GM18517 (cell line): ENCODE measurements around the gene CPNE8.
A peak's percentile ranks its signal among the peaks of the same experiment; 100 is the strongest.

Source experiments
- ATAC-seq: cut with Tn5 transposase; IDR thresholded peaks from one replicate; pipeline ENCODE4 v1.9.1; 2021; ENCODE audit warnings: mild to moderate bottlenecking, moderate library complexity; ENCODE audit not compliant: unreplicated experiment

CPNE8 gene

DNA sequence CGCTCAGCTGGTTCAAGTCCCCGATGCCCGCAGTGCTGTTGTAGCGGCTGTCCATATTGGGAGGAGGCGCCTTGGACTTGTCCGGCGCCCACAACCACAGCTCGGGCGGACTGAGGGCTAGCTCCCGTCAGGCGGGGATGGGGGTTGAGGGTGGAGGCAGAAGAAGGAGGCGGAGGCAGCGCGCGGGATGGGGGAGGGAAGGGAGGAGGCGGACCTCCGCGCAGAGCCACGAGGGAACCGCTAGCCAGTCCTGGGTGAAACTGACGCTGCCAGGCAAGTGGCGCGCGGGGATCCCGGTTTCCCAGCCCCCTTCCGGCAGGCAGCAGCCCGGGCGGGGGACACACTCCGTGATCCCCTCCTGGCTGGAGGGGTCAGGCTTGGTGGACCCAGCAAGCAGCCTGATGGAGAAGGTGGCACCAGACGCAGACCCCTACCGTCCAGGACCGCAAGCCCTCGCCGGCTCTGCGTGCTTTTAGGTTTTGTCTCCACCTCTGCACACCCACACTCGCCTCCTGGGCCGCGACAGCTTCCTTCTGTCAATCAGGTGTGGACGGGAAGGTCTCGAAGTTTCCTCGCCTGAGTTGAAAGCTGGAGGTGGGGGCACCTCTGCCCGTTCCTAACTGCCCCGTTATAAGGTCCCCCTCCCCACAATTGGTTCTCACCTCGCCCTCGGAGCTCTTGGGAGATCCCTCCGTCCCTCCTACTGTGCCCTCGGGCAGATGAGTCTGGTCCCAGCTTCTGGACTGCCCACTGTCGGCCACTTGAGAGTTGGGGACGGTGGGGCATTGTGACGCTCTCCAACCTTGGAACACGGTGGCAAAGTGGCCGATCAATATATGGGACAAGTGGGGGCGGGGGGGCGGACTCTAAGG, at the start of gene CPNE8:
Gene CPNE8, minus strand, starts transcription at position 112 of the 872 bp plus-strand sequence. Its CDS starts 57 bp downstream, at position 55.
- peak; percentile 46 for ATAC-seq

DNA sequence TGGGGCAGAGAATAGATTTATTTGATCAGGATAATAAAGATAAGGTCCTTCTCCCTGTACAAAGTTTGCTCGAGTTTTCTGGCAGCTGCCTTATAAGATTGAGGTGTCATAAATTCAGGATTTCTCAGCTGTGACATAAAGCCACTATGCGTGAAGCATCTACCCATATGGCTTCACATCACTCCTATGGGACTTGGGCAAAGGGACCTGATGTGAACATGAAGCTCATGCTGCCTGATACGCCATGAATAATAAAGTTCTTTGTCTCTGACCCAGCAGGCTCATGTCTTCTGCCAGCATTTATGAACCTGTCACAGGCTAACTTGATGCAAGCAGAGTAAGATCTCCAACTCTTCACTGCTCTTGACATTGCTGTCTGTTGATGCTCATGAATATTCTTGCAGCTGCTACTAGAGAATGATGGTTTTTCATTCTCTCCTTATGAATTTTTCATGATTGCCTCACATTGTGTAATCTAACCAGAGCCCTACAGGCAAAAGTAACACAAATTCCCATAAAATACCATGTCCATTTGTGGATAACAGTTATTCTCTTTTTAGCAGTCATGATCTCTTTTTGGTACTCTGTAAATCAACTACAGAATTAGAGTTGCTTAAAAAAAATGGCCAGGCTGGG, 49.0 kb upstream of the CPNE8 start:
- no peak for ATAC-seq

DNA sequence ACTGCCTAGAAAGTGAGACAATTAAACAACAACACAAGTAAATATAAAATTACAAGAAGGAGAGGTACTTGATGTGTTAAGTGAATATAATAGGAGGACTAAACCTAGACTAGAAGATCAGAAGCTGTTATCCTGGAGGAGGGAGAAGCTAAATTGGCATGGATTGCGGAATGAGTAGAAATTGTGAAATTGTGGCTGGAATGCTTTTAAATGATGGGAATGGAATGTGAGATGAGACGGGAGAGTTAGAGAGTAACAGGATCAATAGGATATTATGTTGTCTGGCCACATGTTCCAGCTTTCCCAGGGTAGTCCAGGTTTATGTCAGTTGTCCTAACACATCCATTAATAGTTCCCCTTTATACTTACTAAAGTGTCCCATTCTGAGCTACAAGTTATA, 44.0 kb upstream of the CPNE8 start:
- ATAC-seq, result no peak

GRCh38 chr12:38934686-38935085, 29.3 kb upstream of the CPNE8 start:
- no peak for ATAC-seq

- no peak for ATAC-seq
These were observed 28.7 kb upstream of the CPNE8 start for GRCh38 chr12:38934078-38934584.

- no peak for ATAC-seq
These were observed 26.9 kb upstream of the CPNE8 start for GRCh38 chr12:38932320-38932719.

DNA sequence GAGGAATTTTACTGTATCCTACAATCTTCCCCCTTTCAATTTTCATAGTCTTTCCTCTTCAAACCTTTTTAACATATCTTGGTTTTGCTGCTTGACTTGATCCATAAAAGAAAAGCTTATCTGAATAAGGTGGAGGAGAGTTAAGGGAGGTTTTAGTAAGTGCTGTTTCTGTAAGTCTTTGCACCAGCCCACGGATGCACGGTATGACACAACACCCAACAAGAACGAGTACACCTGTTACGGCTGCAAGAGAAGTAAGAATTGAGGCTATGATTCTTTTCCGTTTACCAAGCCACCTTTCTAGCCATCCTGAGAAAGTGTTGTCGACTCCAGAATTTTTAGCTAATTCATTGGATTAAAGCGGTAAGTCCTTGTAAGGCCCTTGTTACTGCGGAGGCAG, 26.1 kb upstream of the CPNE8 start:
- no peak for ATAC-seq

- ATAC-seq, result no peak
These were observed 25.6 kb upstream of the CPNE8 start for GRCh38 chr12:38930990-38931389.

GRCh38 chr12:38926501-38926900, 21.1 kb upstream of the CPNE8 start:
- no peak for ATAC-seq

DNA sequence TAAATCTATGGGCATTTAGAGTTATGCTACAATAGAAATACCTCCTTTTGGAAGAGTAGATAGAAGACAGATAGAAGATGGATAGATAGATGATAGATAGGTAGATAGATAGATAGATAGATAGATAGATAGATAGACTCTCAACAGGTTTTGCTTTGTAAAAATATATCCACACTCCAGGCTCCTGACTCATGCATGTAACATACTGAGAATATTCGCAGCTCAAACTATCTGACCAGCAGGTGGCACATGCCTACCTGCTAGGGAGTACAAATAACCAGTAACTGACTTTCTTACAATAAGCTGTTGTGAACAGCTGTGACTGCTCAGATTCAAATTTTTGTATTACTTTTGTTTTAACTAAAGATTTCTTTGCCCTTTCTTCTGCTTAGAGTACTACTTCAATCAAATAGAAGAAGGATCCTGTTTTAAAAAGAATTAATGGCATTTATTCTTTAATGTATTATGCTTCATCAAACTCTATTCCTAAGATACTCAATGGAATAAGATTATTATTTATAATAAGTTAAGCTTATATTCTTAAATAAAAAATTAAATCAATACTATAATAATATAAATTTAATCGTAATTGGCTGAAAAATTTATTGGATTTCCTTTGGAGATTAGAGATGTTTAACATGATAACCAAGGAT, 15.8 kb upstream of the CPNE8 start:
- ATAC-seq, result peak; percentile 95

DNA sequence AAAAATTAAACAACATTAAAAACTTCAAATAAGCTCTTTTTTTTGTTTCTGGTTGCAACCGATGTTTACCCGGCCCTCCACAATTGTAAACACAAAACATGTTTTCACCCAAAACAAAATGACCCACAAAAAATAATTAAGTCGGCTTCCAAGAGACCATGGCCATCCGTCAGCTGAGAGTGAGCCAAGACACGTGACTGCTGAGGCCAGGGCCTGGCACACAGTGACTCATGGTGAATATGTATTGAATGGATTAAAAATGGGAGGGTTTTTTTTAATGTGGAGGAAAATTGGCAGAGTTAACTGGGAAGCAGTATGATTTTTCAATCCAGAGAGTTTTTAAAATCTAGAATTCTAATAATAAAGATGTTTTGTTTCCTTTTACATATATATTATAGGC, 13.8 kb upstream of the CPNE8 start:
- ATAC-seq, result no peak

DNA sequence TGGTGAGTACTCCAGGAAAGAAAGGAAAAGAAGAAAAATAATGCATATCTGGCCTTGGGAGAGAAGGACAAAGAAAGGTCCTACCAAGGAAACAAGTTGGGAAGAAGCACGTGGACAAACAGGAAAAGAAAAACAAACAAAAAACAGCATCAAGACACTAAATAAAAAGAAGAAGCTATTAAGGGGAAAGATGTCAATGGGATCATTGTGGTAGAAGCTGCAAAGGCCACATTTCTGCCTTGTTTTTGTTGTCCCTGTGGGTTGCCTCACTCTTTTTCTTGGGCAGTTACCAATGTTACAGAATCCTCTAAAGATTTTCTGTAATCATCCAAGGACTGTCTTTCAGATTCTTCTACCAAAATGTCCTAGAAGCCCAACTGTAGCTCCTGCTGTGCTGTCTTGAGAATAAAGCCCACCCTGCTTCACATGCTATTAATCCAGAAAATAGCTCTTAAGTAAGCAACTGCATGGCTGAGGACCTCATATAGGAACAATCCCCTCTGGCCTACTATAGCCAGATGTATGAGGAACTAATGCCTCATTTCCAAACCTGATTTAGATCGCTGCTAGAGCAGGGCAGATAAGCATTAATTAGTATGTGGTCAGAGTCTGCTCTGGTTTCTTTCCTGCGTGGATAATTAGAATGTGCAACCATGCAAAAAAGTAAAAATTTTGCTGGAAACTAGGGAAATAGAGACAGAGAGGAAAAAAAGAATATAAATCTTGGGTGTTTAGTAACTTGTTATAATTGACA, 10.2 kb upstream of the CPNE8 start:
- ATAC-seq, result no peak

- ATAC-seq, result no peak
These were observed 6.7 kb upstream of the CPNE8 start for GRCh38 chr12:38912116-38912515.

DNA sequence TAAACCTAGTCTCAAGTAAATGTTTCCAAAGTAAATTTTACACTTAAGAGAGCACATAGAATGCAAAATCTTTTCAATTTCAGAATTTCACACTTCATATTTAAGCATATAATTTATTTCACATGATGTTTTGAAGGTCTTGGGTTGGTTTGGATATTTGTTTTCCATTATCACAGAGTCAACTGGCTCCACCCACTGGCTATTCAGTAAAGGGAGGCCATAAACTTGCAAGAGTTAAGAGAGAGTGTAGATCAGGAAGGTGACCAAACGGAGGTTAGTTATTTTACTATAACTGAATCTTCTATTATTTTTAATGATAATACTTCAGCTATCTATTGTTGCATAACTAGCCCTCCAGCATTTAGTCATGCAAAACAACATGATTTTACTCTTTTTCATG, 6.2 kb upstream of the CPNE8 start:
- ATAC-seq, result no peak

GRCh38 chr12:38907201-38907923, 2.0 kb upstream of the CPNE8 start:
- no peak for ATAC-seq

DNA sequence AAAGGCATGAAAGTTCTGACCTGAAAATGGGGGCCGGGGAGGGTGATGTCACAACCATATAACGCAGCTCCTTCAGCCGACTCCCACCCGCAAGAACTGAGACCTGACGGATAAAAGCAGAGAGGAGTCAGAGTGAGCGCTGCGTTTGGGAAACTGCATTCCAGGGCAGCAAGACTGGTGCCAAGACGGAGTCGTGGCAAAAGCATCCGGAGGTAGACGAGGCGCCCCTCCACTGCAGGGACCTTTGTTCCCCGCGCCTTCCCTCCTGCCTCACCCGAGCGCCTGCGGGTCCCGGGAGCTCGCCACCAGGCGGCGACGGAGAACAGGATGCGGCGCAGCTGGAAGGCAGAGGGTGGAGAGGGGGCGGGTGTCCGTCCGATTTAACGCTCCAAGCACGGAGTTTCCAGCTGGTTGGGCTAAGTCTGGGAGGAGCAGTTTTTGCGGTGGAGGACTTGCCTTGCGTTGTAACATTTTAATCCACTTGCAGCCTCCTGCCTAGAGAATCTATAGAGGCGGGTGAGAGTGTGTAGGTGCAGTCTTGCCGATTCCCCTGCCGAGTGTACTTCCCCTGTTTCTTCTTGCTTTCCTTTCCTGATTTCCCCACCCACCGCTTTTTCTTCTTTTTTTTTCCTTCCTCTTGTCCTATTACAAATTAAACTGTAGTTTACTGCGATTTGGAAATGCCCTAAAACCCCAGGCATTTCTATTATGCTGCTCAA, 1.2 kb upstream of the CPNE8 start:
- ATAC-seq, result peak; percentile 52

- peak; percentile 66 for ATAC-seq
These were observed 583 bp downstream of the CPNE8 start for GRCh38 chr12:38904537-38905479.

DNA sequence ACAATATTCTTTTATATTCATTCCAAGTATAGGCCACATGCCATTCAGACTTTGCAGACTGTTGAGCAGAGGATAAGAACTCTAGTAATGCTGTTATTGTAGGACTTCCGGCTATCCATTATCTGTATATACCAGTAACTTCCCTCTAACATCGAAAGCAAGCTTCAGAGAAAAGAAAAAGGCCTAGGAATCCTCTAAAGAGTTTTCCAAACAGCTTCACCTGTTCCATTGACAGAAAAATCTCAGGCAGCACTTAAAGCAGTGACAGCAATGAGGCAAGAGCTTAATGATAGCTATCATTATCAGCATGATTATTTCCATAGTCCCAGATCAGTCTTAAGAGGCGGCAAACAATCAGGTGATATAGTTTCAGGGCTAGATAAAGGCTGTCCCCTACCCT, 1.8 kb downstream of the CPNE8 start:
- no peak for ATAC-seq
